NCI-H1694 (cell line): Measurements from ENCODE around the gene SCTR.
"Not testable (repeated sequence)": the region's sequence is repeated elsewhere in the genome, so short reads cannot be mapped to it uniquely, and the experiment has no call there.

Experiments
- DNase-seq: peaks from one replicate; lab custom pipeline; 2025; lab: John Stamatoyannopoulos, UW

SCTR gene

DNA sequence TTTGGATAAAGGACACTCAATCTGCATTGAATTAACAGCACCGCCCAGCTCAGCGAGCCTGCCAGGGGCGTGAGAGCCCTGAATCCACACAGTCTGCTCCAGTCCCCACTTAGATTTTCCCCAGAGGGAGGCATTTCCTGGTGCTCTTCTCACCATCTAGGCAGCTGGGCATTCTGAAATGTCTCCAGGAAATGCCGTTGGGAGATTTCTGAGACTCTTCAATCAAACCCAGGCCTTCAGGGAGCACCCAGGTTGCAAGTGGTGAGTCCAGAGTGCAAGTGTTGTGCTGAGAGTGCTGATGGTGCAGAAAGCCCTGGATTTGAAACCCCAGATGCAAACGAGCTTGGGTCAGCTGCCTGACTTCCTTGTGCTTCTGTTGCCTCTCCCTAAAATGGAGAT lies 116.1 kb downstream of the SCTR start:
- DNase-seq, result no peak

DNA sequence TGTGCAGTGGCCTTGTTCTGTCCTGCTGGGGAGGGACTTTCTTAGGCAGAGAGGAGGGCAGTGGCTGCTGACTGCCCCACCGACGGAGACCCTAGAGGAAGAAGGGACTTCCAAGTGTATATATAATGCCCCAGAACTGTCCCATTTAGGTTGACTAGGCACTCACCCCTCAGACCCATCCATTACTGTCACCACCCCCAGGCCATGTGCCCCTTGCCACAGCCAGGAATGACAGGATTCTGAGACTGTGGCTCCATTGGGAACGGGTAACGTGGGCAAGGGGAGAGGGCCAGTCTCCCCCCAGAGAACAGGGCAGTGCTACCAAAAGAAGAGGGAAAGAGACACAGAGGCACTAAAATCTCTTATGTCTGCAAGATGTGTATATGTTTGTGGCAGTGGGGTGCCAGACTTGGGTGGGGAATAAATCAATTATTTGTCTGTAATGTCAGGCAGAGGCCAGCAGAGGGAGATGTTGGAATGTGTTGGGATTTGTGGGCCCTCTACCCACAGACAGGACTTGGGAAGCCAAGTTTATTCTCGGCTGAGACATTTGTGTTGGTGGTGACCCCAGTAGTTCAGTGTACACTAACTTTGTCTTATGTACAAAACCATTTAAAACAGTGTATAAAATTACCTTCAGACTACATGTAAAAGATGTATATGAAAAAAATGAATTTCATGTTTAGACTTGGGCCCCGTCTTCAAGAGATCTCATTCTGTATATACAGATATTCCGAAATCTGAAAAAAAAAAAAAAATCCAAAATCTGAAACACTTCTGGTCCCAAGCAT lies 116.7 kb downstream of the SCTR start:
- peak; percentile 62 for DNase-seq

DNA sequence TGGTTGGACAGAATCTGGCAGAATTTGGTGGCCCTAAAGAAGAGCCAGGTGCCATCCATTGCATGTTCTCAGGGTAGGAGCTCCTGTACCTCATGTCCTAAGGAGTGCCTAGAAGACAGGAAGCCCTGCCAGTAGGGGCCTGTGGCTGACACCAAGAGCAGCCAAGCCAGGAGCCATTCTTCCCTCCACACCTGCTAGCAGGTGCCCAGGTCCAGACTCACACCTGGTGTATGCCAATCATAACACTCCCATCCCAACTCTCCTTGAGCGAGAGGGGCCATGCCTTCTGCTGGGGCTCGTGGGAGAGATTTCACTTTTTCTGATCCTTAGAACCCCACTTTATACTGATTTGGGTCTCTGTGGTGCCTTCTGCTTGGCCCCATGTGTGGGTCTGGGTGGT lies 119.1 kb downstream of the SCTR start:
- no peak for DNase-seq

DNA sequence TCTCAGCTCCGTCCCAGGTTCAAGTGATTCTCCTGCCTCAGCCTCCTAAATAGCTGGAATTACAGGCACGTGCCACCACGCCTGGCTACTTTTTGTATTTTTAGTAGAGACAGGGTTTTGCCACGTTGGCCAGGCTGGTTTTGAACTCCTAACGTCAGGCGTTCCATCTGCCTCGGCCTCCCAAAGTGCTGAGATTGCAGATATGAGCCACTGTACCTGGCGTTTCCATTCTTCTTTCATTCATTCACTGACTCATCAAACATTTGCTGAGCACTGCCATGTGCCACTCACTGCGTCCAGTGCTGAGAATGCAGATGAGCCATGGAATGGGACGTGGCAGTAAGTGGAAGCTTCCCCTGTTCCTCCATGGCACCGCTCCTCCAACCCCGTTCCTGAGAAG lies 120.7 kb downstream of the SCTR start:
- DNase-seq, result not testable (repeated sequence)

DNA sequence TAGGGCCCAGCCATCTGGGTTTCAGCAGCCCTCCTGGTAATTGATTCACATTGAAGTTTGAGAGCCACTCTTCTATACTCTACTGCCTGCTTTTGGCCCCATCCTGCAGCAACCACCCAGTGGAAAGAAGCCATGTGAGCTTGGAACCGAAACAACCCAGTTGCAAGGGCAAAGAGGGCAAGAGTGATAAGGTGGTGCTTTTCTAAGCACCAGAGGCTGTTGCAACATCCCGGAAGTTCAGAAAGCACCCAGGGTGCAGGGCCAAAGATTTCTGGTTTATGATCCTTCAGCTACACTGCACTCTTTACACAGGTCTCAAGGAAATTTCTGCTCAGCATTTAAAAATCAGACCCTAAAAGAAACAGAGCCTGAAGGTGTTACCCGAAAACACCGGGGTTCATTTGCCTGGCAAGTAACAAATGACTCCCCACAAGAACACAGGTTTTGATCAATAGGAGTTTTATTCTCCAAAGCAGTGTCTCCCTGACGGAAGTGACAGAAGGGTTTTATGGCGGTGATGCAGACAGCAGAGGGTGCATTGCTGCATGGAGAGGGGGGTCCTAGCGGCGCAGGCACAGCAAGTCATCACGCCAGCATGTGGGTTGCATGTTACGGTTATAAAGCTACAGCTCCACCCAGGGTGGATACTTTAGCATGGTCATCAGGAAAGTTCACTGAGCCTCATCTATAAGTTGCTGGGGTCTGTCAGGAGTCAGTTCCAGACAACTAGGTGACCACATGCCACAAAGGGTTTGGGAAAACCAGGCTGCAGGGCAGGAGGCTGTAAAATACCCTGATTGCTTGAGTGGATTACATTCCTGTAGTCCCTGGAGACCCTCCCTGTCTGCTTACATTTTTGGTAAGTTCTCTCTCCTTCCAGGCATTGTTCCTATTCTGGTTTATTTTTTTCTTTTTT lies 121.4 kb downstream of the SCTR start:
- DNase-seq, result no peak

DNA sequence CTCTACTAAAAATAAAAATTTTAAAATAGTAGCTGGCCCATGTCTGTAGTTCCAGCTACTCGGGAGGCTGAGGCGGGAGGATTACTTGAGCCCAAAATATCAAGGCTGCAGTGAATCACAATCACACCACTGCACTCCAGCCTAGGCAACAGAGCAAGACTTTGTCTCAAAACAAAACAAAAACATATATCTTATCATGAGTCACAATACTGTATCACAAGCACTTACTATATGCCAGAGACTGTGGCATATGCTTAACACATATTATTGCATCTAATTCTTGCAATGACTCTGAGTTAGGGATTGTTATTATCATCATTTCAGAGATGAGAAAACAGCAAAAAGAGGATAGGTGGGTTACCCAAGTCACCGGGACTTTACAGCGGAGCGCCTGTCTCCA lies 122.2 kb downstream of the SCTR start:
- no peak for DNase-seq

DNA sequence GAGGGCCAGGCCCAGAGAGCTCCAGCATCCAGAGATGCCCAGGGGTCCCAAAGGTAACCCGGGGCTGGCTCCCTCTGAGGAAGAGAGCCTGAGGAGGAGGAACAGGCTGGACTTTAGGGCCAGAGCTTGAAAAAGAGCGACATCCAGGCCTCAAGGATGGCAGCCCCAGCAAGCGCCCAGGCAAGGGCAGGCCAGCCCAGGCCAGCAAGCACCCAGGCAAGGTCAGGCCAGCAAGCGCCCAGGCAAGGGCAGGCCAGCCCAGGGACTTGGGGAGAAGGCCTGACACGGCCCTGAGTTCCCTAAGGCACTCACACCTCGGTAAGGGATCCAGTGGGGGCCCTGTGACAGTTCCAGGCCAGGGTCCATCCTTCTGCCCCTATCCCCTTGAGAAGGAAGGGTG lies 127.1 kb downstream of the SCTR start:
- DNase-seq, result no peak

DNA sequence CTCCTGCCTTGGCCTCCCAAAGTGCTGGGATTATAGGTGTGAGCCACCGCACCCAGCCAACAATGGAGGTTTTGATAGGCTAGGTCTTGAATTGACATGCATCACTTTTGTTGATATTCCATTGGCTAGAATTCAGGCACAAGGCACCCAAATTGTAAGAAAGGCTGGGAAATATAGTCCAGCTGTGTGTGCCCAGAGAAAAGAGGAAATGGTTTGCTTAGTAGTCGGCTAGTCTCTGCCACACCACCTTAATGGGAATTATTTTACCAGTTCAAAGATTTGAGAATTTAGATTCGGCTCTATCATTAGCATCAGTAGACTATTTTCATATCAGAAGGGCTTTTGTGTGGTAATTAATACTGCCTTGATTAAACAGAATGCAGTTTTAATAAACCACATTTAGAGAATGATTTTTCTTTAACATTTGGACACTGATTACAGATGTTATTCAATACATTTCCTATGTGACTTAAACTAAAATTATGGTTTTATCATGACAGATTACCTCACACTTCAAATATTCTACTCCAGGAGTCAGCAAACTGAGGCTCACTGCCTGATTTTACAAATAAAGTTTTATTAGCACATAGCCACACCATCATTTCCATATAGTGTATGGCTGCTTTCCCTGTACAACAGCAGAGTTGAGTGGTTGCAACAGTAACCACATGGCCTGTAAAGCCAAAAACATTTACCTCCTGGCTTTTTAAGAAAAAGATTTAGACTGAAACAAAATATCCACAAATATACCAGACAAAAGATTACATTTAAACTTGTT lies 130.1 kb downstream of the SCTR start:
- DNase-seq, result no peak
